ENCODE measurements around the gene ETV5. TPM values are rescaled to one million over a fixed set of nuclear protein-coding genes. Genes with fewer than 3 reads are reported as not detected.

The ETV5 gene
- total RNA-seq, 1 donor from 2014 or later, result 29.7 TPM

DNA sequence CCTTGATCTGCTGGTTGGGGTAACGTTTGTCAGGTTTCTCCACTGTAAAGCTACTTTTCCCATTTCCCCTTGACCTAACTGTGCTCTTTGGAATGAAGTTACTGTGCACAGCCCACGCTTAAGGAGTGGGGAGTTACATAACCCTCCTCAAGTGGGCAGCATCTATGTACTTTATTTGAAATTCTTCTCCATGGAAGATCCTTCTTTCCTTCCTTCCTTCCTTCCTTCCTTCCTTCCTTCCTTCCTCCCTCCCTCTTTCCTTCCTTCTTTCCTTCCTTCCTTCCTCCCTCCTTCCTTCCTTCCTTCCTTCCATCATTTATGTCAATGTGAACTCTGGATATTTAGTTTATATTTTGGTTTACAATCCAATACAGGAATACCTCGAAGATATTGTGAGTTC lies 94.0 kb downstream of the ETV5 start:
- Mint-ChIP-seq H3K27ac (no peak overlapping the region), H3K4me3 (no peak overlapping the region), H3K9me3 (peaks cover 9% of the 10 kb centered on the region), H3K36me3 (no peaks in the 10 kb centered on the region), H3K4me1 (no peaks in the 10 kb centered on the region), H3K27me3 (ENCODE audit: low read depth) (peaks cover 10% of the 10 kb centered on the region)
- DNase-seq (ENCODE audit: low spot score in 2 of 2, unreplicated experiment in 2 of 2), result no peak
- TF ChIP-seq, protein P1, sequence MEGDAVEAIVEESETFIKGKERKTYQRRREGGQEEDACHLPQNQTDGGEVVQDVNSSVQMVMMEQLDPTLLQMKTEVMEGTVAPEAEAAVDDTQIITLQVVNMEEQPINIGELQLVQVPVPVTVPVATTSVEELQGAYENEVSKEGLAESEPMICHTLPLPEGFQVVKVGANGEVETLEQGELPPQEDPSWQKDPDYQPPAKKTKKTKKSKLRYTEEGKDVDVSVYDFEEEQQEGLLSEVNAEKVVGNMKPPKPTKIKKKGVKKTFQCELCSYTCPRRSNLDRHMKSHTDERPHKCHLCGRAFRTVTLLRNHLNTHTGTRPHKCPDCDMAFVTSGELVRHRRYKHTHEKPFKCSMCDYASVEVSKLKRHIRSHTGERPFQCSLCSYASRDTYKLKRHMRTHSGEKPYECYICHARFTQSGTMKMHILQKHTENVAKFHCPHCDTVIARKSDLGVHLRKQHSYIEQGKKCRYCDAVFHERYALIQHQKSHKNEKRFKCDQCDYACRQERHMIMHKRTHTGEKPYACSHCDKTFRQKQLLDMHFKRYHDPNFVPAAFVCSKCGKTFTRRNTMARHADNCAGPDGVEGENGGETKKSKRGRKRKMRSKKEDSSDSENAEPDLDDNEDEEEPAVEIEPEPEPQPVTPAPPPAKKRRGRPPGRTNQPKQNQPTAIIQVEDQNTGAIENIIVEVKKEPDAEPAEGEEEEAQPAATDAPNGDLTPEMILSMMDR (IDR thresholded peaks at IDR 0.05; ENCODE audit: unreplicated experiment), result no peak

DNA sequence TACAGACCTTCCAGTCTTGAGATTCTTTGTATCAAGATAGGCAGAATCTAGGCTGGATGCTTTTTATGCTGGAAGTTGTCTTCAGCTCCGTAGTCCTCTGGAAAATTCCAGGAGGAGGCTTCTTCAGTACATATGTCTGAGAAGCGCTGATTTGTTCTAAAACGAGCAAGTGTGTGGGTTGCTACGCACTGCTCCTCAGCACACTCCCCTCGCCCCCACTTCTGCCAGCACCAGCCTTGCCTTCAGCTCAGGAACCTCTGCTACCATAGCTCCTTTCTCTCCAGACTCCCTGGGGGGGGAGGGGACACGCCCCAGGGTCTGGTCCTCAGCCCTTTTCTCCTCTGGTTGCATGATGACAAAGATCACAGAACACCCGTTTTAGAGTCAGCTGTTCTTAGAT lies 95.6 kb downstream of the ETV5 start:
- H3K9me3 Mint-ChIP-seq, result peaks cover 9% of the 10 kb centered on the region
- no peak overlapping the region for H3K4me3 Mint-ChIP-seq
- no peak overlapping the region for H3K27ac Mint-ChIP-seq
- DNase-seq (ENCODE audit: low spot score in 2 of 2, unreplicated experiment in 2 of 2), result no peak
- H3K4me1 Mint-ChIP-seq, result peaks cover 2% of the 10 kb centered on the region
- TF ChIP-seq, protein P1 (IDR thresholded peaks at IDR 0.05; ENCODE audit: unreplicated experiment), result no peak
- H3K36me3 Mint-ChIP-seq, result no peaks in the 10 kb centered on the region
- H3K27me3 Mint-ChIP-seq (ENCODE audit: low read depth), result peaks cover 10% of the 10 kb centered on the region

DNA sequence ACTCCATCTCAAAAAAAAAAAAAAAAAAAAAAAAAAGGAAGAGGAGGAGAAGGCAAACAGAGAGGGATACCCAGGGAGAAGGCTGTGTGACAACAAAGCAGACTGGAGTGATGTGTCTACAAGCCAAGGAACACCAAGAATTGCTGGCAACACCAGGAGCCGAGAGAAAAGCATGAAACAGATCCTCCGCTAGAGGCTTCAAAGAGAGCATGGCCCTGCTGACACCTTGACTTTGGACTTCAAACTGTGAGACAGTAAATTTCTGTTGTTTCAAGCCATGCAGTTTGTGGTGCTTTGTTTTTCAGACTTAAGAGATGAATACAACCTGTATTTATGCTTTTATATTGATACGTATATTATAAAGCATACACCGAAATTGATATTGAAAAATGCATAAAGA lies 96.8 kb downstream of the ETV5 start:
- H3K4me1 Mint-ChIP-seq, result peaks cover 2% of the 10 kb centered on the region
- H3K27ac Mint-ChIP-seq, result no peak overlapping the region
- H3K36me3 Mint-ChIP-seq, result no peaks in the 10 kb centered on the region
- H3K27me3 Mint-ChIP-seq (ENCODE audit: low read depth), result peaks cover 10% of the 10 kb centered on the region
- no peak overlapping the region for H3K4me3 Mint-ChIP-seq
- peaks cover 9% of the 10 kb centered on the region for H3K9me3 Mint-ChIP-seq
- DNase-seq (ENCODE audit: low spot score in 2 of 2, unreplicated experiment in 2 of 2), result no peak
- TF ChIP-seq, protein P1 (IDR thresholded peaks at IDR 0.05; ENCODE audit: unreplicated experiment), result no peak

DNA sequence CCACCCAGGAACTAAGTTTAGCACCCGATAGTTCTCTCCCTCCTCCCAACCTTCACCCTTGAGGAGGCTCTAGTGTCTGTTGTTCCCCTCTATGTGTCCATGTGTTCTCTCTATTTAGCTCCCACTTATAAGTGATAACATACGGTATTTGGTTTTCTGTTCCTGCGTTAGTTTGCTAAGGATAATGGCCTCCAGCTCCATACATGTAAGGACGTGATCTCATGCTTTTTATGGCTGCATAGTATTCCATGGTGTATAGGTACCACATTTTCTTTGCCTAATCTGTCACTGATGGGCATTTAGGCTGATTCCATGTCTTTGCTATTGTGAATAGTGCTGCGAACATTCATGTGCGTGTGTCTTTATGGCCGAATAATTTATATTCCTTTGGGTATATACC lies 104.2 kb downstream of the ETV5 start:
- Mint-ChIP-seq H3K4me1 (peaks cover 2% of the 10 kb centered on the region), H3K27me3 (ENCODE audit: low read depth) (peaks cover 10% of the 10 kb centered on the region), H3K36me3 (no peaks in the 10 kb centered on the region), H3K27ac (no peak overlapping the region), H3K4me3 (no peak overlapping the region), H3K9me3 (no peaks in the 10 kb centered on the region)
- DNase-seq (ENCODE audit: low spot score in 2 of 2, unreplicated experiment in 2 of 2), result no peak
- TF ChIP-seq, protein P1 (IDR thresholded peaks at IDR 0.05; ENCODE audit: unreplicated experiment), result no peak

DNA sequence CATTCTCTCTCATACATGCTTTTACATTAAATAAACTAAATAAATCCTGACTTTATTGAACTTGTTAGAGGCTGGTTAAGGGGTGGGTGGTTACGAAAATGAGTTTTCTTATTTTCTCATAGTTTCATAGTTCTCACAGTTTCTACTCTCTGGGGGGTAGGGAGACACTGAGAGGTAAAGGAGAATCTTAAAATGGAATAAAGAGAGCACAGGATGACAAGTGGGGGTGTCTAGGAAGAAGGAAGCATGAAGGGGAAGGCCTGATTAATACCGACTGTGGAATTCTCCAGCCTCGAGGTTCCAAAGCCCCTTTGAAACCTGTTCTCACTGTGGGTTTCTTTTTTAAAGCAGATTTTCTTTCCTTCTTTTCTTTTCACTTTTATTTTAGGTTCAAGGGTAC lies 104.7 kb downstream of the ETV5 start:
- H3K27ac Mint-ChIP-seq, result no peak overlapping the region

More for the DNA sequence above, 104.7 kb downstream of the ETV5 start:
- H3K4me1 Mint-ChIP-seq, result peaks cover 2% of the 10 kb centered on the region
- no peaks in the 10 kb centered on the region for H3K9me3 Mint-ChIP-seq
- no peak for DNase-seq (ENCODE audit: low spot score in 2 of 2, unreplicated experiment in 2 of 2)
- TF ChIP-seq, protein P1 (IDR thresholded peaks at IDR 0.05; ENCODE audit: unreplicated experiment), result no peak
- no peaks in the 10 kb centered on the region for H3K36me3 Mint-ChIP-seq
- peaks cover 10% of the 10 kb centered on the region for H3K27me3 Mint-ChIP-seq (ENCODE audit: low read depth)
- H3K4me3 Mint-ChIP-seq, result no peak overlapping the region

Measured in mesothelial cell of epicardium (in vitro differentiated cells).